ENCODE results near the gene IL6ST.
"Not testable (repeated sequence)": the region's sequence is repeated elsewhere in the genome, so short reads cannot be mapped to it uniquely, and the experiment has no call there.

IL6ST gene

GRCh38 chr5:55960779-55961178 lies 34.0 kb downstream of the IL6ST start:
- DNase-seq: no peak

GRCh38 chr5:55959208-55959607 lies 35.6 kb downstream of the IL6ST start:
- DNase-seq: no peak

DNA sequence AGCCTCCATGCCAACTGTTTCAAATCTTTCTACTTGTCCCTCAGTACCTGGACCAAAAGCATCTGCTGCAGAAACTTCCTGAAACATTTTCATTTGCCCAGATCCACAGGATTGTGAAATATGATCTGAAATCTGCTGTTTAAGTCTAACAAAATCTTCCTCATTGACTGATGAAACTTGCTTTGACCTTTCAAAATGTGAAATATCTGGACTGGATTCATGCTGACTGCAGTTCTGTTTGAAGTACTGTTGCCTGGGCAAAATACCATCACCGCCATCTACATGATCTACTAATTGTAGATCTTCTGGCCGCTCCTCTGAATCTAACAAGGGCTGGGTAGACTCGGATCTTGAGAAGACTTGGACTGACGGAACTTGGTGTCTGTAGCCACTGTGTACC lies 53.6 kb downstream of the IL6ST start:
- not testable (repeated sequence) for DNase-seq

DNA sequence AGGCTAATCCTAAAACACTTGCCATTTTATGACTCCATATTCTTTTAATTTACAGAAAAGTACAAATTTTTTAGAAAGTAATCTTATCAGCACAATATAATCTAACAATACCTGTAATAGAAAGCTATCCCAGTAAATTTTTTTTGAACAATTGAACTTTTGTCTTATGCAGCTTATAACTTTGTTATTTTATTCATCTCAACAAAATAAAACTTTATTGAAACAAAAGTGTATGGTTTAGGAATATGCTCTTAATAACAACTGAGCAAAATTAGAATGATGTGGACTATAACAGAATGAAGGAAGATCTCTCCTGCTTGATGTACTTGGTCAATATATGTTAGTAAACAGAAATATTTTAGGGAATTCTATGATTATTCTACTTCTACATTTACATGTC lies 57.2 kb downstream of the IL6ST start:
- DNase-seq: not testable (repeated sequence)

DNA sequence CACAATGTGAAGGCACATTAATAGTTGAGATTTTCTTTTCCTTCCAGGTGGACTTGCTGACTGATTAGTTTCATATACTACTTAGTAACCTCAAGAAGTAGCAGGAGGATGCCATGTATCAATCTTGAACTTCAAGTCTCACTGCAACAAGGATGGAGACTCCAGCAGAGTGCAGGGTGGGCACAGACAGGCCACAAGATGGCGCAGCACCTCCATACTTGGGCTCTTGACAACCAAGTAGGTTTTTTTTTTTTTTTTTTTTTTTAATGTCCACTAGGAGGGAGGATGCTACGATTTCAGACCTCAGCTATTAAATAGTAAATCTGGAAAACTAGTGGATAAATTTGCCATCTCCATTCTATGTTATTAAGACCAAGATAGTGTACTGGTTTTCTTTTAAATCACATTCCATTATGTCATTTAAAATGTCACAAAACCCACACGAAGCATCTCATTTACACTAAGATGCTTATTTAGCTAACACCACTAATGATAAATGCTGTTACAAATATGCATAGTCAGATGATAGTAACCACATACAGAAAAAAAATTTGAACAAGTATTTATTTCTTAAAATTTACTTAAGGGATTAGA lies 58.6 kb downstream of the IL6ST start:
- DNase-seq: peak; percentile 73

- no peak for DNase-seq
Measured at GRCh38 chr5:55935371-55935770, 59.4 kb downstream of the IL6ST start.

DNA sequence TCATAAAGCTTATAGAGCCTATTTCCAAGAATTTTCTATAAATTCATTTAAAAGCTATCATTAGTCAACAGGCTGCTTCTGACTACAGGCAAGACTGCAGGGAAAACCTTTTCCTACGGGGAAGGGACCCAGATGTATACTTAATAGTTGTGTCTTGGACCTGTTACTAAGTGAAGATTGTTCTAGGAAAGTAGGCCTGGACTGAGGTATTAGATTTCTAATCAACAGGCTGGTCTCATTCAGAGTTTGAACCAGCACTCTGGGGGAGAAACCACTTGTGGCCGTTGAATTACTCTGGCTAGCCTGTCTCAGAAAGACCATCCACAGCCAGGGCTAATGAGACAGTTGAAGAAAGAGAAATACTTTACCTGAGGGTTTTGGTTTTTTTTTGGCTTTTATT lies 60.0 kb downstream of the IL6ST start:
- no peak for DNase-seq

GRCh38 chr5:55934115-55934613 lies 60.6 kb downstream of the IL6ST start:
- DNase-seq: peak; percentile 16

DNA sequence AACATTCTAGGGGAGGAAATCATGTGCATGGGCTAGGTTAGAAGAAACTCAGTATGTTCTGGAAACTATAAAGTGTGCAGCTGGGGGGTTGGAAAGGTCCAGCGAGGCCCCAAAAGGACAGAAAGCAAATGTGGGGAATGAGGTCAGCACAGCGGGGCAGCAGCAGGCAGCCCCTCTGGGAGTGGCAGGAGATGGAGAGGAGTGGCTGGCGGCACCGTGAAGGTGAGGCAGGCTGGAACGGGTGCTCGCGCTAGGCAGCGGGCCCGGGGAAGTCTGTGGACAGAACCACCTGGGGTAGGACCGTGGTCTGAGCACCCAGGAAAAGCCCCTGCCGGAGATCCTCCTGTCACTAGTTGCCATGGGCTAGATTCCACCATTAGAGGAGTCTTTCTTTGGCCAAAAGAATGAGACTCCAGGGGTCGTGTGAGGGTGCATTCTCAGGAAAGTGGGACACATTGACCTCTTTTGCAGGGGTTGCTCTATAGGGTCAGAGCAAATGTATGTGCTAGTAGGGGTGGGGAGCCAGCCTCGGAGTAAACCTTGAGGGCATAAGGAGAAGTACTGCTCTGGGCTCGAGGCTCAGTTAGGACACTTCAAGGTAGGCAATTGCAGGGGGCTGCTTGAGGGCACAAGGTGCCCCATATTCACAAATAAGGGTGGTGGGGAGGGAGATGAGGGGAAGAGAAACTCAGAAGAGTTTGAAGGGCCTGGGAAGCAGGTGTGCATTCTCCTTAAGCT lies 61.2 kb downstream of the IL6ST start:
- DNase-seq: no peak

- no peak for DNase-seq
Measured at GRCh38 chr5:55932700-55933099, 62.1 kb downstream of the IL6ST start.

DNA sequence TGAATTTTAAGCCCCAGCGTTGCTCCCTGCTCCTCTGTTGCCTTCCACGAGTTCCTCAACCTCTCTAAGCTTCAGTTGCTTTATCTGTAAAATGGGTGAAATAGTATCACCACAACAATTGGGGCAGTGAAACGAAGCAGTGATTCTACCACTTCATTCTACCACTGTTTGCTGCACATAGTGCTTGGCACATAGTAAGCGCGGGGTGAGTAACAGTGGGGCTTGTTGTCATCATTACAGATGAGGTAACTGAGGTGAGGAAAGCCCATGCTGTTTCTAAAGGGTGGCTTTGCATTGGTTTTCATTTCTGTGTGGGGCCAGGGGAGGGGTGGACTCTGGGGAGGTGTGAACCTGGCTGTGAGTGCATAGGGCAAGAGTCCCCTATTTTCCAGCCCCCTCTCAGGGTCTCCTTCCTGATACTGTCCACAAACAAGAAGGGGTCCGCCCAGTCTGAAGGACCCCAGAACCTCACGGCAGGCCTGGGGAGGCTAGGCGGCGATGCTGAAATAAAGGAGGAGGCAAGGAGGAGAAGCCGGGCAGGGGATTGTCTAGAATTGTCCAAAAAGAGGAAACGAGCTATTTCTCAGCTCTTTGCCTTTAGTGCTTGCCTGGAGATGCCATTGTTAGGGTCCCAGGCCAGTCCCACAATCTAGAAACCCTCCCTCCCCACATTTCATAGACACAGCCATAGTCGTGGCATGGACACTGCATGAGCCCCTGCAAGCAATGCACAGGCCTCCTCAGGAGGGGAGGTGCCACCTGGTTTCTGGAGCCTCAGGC lies 65.6 kb downstream of the IL6ST start:
- DNase-seq: no peak

DNA sequence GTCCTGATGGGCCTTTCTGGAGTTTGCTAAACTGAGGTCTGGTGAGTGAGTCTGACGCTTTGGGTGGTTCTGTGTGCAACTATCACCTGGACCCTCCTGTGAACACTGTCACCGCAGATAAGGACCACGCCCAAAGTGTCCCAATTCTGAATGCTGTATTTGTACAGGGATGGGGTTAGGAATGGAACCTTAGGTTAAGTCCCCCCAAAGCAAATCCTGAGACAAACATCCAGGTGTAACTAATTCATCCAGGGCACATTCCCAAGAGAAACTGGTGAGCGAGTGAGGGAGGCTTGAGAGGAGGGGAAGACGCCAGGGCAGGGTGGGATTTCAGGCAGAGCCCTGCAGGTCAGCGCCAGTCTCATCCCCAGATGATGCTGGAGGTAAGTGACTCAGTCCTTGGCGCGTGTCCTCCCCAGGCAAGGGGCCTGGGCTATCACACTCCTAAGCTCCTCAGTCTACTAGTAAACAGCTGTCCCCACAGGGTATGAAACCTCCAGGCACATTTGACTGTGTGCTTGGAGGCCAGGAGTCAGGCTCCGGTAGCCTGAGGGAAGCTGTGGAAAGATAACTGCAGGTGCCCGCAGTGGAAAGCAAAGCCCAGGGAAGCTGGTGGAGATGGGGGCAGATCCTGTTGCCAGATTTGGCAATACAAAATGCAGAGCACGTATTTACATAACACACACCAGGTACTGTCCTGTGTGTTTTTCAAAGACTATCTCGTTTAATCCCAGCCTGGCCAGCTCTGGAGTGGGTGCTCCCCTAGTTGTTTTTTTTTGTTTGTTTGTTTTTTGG lies 66.7 kb downstream of the IL6ST start:
- DNase-seq: no peak

DNA sequence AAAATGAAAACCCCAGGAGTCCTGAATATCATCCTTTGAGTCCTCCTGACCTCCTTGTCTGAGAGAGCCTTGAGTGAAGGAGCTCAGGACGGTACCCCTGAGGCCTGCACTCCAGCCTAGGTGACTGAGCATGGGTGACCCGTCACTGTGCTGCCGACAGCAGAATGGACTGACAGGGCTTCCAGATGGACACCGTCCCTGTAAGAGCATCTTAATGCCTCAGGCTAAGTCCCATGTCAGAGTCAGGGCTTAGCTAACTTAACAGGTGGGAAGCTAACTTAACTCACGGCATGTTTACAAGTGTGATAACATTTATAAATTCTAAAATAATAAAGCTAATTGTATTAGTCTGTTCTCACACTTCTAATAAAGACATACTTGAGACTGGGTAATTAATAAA lies 68.3 kb downstream of the IL6ST start:
- DNase-seq: no peak

GRCh38 chr5:55925712-55926111 lies 69.1 kb downstream of the IL6ST start:
- no peak for DNase-seq

GRCh38 chr5:55925181-55925580 lies 69.6 kb downstream of the IL6ST start:
- no peak for DNase-seq

GRCh38 chr5:55924744-55925143 lies 70.0 kb downstream of the IL6ST start:
- DNase-seq: no peak

- no peak for DNase-seq
Measured at GRCh38 chr5:55923865-55924500, 70.8 kb downstream of the IL6ST start.

GRCh38 chr5:55923177-55923771 lies 71.5 kb downstream of the IL6ST start:
- no peak for DNase-seq

DNA sequence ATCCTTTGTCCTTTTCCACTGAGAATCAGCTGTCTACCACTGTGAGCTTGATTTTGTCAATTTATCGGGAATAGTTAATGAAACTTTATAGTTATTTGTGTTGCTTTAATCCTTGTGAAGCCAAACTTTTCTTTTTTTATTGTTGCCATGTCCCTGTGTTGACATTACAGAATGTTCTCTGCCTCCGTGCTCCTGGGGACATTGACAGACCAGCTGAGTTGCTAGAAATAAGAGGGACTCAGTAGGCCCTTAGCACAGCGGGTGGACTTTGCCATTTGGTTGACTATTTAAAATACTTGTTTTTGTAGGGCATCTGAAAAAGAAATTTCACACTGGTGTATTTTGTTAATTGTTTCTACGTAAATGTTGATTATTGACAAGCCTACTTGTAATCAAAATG lies 73.1 kb downstream of the IL6ST start:
- DNase-seq: no peak

DNA sequence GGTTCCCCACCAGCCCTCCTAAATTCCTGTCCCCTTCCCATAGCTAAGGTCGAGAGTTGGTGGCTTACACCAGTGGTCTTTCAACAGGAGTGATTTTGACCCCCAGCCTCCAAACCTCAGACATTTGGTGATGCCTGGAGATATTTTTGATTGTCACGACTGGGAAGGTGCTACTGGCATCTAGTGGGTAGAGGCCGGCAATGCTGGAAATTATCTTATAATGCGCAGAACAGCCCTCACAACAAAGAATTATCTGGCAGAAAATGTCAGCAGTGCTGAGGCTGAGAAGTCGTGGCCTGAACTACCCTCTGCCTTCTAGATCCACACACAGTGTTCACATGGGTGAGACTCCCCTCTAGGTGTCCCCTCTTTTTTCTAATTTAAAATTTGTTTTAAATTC lies 74.0 kb downstream of the IL6ST start:
- no peak for DNase-seq

DNA sequence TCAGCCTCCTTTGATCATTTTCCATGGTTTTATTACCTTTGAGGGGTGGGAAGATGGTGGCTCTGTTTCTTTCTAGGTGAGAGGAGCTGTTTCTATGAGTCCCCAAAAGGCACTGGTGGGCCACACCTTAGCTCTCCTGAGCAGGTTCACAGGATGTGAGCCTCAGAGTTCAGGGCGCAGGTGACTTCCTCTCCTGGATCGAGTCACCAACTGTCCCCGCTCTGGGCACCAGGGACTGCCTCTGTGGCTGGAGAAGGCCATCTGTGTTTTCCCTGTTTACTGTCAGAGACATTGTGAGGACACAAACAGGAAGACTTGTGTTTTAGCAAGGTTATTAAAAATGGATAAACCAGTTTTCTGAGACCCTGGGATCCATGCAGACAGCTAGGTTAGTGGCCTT lies 75.1 kb downstream of the IL6ST start:
- DNase-seq: no peak

All from NCI-H2029 treated with DMSO at 0.1 percent for 48 hours (cell line).